Naive thymus-derived CD8-positive, alpha-beta T cell (primary cell): ENCODE results near the gene GJA10. TPM values are rescaled to one million over a fixed set of nuclear protein-coding genes. Genes with fewer than 3 reads are reported as not detected.
"Not testable (repeated sequence)": the region's sequence is repeated elsewhere in the genome, so short reads cannot be mapped to it uniquely, and the experiment has no call there.

ENCODE experiments used
- ATAC-seq, 2 donors: fragments of 150-1000 bp; cut with Tn5 transposase in 1 of 2; sonication (Bioruptor Pico), chemical (Tn5 transposase) in 1 of 2; 1 replicate in 1 of 2; 2 replicates in 1 of 2; pipeline ENCODE4 v1.10.0; 2021; ENCODE audit warnings: mild to moderate bottlenecking in 2 of 2, moderate library complexity in 2 of 2
- POLR2A ChIA-PET: fragments of 350-600 bp; sonication (Branson Sonifier 250); formaldehyde crosslinking; loops from one replicate; lab custom pipeline; 2021; ENCODE audit warnings: antibody characterized with exemption; lab: Charles Lee
- DNase-seq, 10 donors: peaks; one replicate each; pipeline versions ENCODE4 v3.0.0 to v3.0.0-alpha.2; 2020 to 2022
- H3K27ac Mint-ChIP-seq, 10 donors: one replicate each; pipeline ENCODE4 v1.8.0; 2020 to 2022; ENCODE audit warnings: mild to moderate bottlenecking in 10 of 10, mixed read lengths in 10 of 10, moderate library complexity in 4 of 10, inconsistent platforms in 1 of 10
- H3K27me3 Mint-ChIP-seq, 5 donors: one replicate each; pipeline ENCODE4 v1.8.0; 2021 to 2022; ENCODE audit warnings: mixed read lengths in 5 of 5
- H3K36me3 Mint-ChIP-seq, 3 donors: one replicate each; pipeline ENCODE4 v1.8.0; 2020 to 2022; ENCODE audit warnings: mixed read lengths in 3 of 3, mild to moderate bottlenecking in 2 of 3, inconsistent platforms in 1 of 3
- H3K4me1 Mint-ChIP-seq, 4 donors: one replicate each; pipeline ENCODE4 v1.8.0; 2021 to 2022; ENCODE audit warnings: mixed read lengths in 4 of 4
- H3K4me3 Mint-ChIP-seq, 10 donors: one replicate each; pipeline ENCODE4 v1.8.0; 2020 to 2022; ENCODE audit warnings: mild to moderate bottlenecking in 10 of 10, mixed read lengths in 10 of 10, moderate library complexity in 6 of 10, inconsistent platforms in 1 of 10
- H3K9me3 Mint-ChIP-seq, 9 donors: one replicate each; pipeline ENCODE4 v1.8.0; 2020 to 2022; ENCODE audit warnings: mixed read lengths in 9 of 9, mild to moderate bottlenecking in 3 of 9, inconsistent platforms in 1 of 9, moderate library complexity in 1 of 9
- polyA plus RNA-seq, 3 donors: library from polyadenylated mRNA; unstranded; fragments of 300-500 nt; fragmentation: Illumina TruSeq; gene quantifications; one replicate each; pipeline ENCODE4 v1.2.3, GENCODE V29; 2021
- total RNA-seq, 8 experiments: library from RNA in 2 of 8; stranded (reverse) in 2 of 8; gene quantifications; one replicate each; pipeline ENCODE4 v1.2.3 and lab custom pipeline; 2021 to 2026

The GJA10 gene
- total and polyA plus RNA-seq, 5 experiments from 2014 or later: not detected

GRCh38 chr6:89888138-89888514, 6.1 kb upstream of the GJA10 start:
- no peak for DNase-seq
- H3K4me3 Mint-ChIP-seq: no peak overlapping the region
- H3K4me1 Mint-ChIP-seq: peaks cover 0 to 6% (median 0%) of the 10 kb centered on the region in 4 donors
- no peaks in the 10 kb centered on the region for H3K9me3 Mint-ChIP-seq
- ATAC-seq: no peak
- H3K36me3 Mint-ChIP-seq: no peaks in the 10 kb centered on the region
- no peak overlapping the region for H3K27ac Mint-ChIP-seq
- POLR2A ChIA-PET: interaction anchor here (0.7 kb wide), 1 partner anchor 1085 kb away, joined by 4 read pairs; no protein-coding TSS in a partner anchor
- H3K27me3 Mint-ChIP-seq: peaks cover 16 to 25% (median 21%) of the 10 kb centered on the region in 5 donors

GRCh38 chr6:89888871-89889270, 5.4 kb upstream of the GJA10 start:
- no peak for DNase-seq
- peaks cover 0 to 6% (median 0%) of the 10 kb centered on the region in 4 donors for H3K4me1 Mint-ChIP-seq
- peaks cover 22 to 33% (median 28%) of the 10 kb centered on the region in 5 donors for H3K27me3 Mint-ChIP-seq
- no peak for ATAC-seq
- no peak overlapping the region for H3K27ac Mint-ChIP-seq
- H3K36me3 Mint-ChIP-seq: no peaks in the 10 kb centered on the region
- no peak overlapping the region for H3K4me3 Mint-ChIP-seq
- POLR2A ChIA-PET: no interaction called here
- no peaks in the 10 kb centered on the region for H3K9me3 Mint-ChIP-seq

GRCh38 chr6:89890845-89891528, 3.3 kb upstream of the GJA10 start:
- H3K27me3 Mint-ChIP-seq: peaks cover 30 to 53% (median 42%) of the 10 kb centered on the region in 5 donors
- H3K9me3 Mint-ChIP-seq, H3K36me3 Mint-ChIP-seq, H3K27ac Mint-ChIP-seq, POLR2A ChIA-PET, H3K4me3 Mint-ChIP-seq, ATAC-seq, H3K4me1 Mint-ChIP-seq, DNase-seq: not testable (repeated sequence)

DNA sequence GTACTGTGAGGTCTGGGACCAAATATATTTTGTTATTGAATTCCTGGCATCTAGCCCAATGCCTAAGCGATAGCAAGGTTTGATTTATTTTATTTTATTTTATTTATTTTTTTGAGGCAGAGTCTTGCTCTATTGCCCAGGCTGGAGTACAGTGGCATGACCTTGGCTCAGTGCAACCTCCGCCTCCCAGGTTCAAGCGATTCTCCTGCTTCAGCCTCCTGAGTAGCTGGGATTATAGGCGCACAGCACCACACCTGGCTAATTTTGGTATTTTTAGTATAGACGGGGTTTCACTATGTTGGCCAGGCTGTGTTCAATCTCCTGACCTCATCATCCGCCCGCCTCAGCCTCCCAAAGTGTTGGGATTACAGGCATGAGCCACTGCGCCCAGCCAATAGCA, 1.7 kb upstream of the GJA10 start:
- DNase-seq, ATAC-seq, H3K36me3 Mint-ChIP-seq, H3K4me3 Mint-ChIP-seq, H3K9me3 Mint-ChIP-seq, POLR2A ChIA-PET, H3K27ac Mint-ChIP-seq, H3K4me1 Mint-ChIP-seq: not testable (repeated sequence)
- H3K27me3 Mint-ChIP-seq: peaks cover 37 to 65% (median 49%) of the 10 kb centered on the region in 5 donors

- Mint-ChIP-seq H3K4me1 (peaks cover 0 to 6% (median 0%) of the 10 kb centered on the region in 4 donors), H3K27ac (no peak overlapping the region), H3K36me3 (no peaks in the 10 kb centered on the region), H3K9me3 (no peaks in the 10 kb centered on the region), H3K4me3 (no peak overlapping the region), H3K27me3 (peaks cover 28 to 63% (median 47%) of the 10 kb centered on the region in 5 donors)
- POLR2A ChIA-PET: no interaction called here
- DNase-seq (no peak), ATAC-seq (no peak)
These were observed 1.1 kb downstream of the GJA10 start for GRCh38 chr6:89895276-89895874.

DNA sequence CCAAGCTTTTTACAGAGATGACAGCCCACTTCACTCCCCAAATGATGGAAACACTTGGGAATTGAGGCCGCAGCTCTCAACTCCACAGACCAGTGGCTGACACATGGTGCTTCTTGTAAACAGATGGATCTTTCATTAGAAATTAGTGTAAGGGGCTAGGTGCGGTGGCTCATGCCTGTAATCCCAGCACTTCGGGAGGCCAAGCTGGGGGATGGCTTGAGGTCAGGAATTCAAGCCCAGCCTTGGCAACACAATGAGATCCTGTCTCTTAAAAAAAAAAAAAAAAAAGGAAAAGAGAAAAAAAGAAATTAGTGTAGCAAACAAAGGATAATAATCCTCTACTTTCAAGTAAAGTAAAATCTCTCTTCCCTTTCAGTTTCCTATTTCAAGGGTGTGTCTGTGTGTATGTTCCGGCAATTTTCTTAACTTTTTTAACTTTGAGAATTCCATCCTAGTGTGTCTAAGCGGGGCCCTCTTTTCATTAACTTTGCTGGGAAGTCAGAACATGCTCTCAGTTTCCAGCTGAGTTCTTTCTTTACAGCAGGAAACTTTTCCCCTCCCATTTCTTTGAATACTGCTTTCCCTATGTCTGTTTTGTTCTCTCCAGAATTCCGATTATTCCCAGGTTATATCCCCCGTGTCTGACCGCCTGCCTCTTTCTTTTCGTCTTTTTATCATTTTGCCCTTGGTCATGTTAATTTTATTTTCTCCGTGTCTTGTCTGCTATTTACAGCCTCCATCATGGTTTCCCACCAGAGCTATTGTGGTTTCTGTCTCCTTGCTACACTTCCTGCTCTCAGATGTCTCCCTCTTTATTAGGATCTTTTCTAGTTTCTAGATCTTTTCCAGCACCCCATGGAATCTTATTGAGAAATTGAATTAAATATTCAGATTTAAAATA, 16.0 kb downstream of the GJA10 start:
- not testable (repeated sequence) for H3K27me3 Mint-ChIP-seq, ATAC-seq, H3K36me3 Mint-ChIP-seq, DNase-seq, H3K9me3 Mint-ChIP-seq
- POLR2A ChIA-PET: interaction anchor here (0.7 kb wide), 2 partner anchors 15 to 55 kb away, joined by 4 to 5 read pairs; no protein-coding TSS in a partner anchor
- H3K4me1 Mint-ChIP-seq: peaks cover 5 to 13% (median 5%) of the 10 kb centered on the region in 4 donors
- H3K27ac Mint-ChIP-seq: peak overlapping the region in 1 of 10 donors; percentile 48
- H3K4me3 Mint-ChIP-seq: peak overlapping the region in 4 of 10 donors; percentile 43 to 57 (median 48)

- H3K27ac Mint-ChIP-seq: no peak overlapping the region
- H3K4me3 Mint-ChIP-seq: peak overlapping the region in 2 of 10 donors; percentile 45 to 66
- peaks cover 5 to 13% (median 5%) of the 10 kb centered on the region in 4 donors for H3K4me1 Mint-ChIP-seq
- DNase-seq (no peak), ATAC-seq (no peak)
- H3K9me3 Mint-ChIP-seq: peaks cover 1 to 13% (median 7%) of the 10 kb centered on the region in 9 donors
- POLR2A ChIA-PET: no interaction called here
- peaks cover 0 to 3% (median 1%) of the 10 kb centered on the region in 5 donors for H3K27me3 Mint-ChIP-seq
- peaks cover 0 to 4% (median 0%) of the 10 kb centered on the region in 3 donors for H3K36me3 Mint-ChIP-seq
These were observed 16.6 kb downstream of the GJA10 start for GRCh38 chr6:89910902-89911240.

DNA sequence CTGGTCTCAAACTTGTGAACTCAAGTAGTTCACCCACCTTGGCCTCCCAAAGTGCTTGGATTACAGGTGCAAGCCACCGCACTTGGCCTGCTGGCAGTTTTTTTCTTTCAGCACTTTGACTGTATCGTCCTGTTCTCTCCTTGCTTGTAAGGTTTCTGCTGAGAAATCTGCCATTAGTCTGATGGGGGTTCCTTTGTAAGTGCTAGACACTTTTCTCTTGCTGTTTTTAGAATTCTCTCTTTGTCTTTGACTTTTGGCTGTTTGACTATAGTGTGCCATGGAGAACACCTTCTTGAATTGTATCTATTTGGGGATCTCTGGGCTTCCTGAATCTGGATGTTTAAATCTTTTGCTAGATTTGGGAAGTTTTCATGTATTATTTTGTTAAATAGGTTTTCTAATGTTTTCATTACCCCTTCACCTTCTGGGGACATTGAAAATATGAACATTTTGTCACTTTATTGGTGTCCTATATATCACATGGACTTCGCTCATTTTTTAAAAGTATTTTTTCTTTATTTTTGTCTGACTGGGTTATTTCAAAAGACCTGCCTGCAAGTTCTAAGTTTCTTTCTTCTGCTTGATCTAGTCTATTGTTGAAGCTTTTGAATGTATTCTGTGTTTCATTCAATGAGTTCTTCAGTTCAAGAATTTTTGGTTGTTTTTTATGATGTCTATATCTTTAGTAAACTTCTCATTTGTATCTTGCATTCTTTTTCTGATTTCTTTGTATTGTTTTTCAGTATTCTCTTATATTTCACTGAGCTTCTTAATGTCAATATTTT, 22.1 kb downstream of the GJA10 start:
- Mint-ChIP-seq H3K9me3 (peaks cover 6 to 22% (median 18%) of the 10 kb centered on the region in 9 donors), H3K27ac (no peak overlapping the region), H3K27me3 (peaks cover 0 to 4% (median 0%) of the 10 kb centered on the region in 5 donors), H3K36me3 (peaks cover 0 to 15% (median 10%) of the 10 kb centered on the region in 3 donors), H3K4me3 (no peak overlapping the region), H3K4me1 (peaks cover 0 to 7% (median 5%) of the 10 kb centered on the region in 4 donors)
- no peak for DNase-seq
- POLR2A ChIA-PET: no interaction called here
- ATAC-seq: no peak

DNA sequence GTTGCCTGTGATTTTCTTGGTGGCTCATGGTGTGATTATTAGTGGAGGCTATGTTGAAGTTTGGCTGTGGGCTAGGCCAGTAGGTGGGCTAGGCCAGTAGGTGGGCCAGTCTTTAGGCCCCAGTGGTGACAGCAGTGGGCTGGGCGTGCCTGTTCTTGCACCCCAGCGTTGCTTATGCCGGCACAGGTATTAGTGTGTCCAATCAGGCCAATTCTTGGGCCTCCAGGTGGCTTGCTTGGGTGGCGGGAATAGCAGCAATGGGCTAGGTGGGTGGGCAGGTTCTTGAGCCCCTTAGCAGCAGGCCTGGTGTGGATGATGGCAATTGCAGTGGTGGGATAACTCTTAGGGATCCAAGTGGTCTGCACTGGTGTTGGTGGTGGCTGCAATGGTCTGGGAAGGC, 22.9 kb downstream of the GJA10 start:
- POLR2A ChIA-PET: no interaction called here
- Mint-ChIP-seq H3K9me3 (peaks cover 6 to 22% (median 18%) of the 10 kb centered on the region in 9 donors), H3K4me1 (peaks cover 0 to 7% (median 5%) of the 10 kb centered on the region in 4 donors), H3K36me3 (peaks cover 0 to 15% (median 10%) of the 10 kb centered on the region in 3 donors), H3K27ac (peak overlapping the region in 1 of 10 donors; percentile 34), H3K4me3 (no peak overlapping the region), H3K27me3 (peaks cover 0 to 4% (median 0%) of the 10 kb centered on the region in 5 donors)
- ATAC-seq: no peak
- no peak for DNase-seq

GRCh38 chr6:89917801-89918366, 23.6 kb downstream of the GJA10 start:
- POLR2A ChIA-PET: no interaction called here
- H3K27me3 Mint-ChIP-seq: peaks cover 0 to 4% (median 0%) of the 10 kb centered on the region in 5 donors
- H3K27ac Mint-ChIP-seq: peak overlapping the region in 1 of 10 donors; percentile 34
- peaks cover 0 to 7% (median 5%) of the 10 kb centered on the region in 4 donors for H3K4me1 Mint-ChIP-seq
- peaks cover 0 to 15% (median 10%) of the 10 kb centered on the region in 3 donors for H3K36me3 Mint-ChIP-seq
- no peak overlapping the region for H3K4me3 Mint-ChIP-seq
- ATAC-seq: no peak
- peaks cover 6 to 22% (median 18%) of the 10 kb centered on the region in 9 donors for H3K9me3 Mint-ChIP-seq
- DNase-seq: no peak

- DNase-seq (no peak), ATAC-seq (no peak)
- H3K4me3 Mint-ChIP-seq: no peak overlapping the region
- peaks cover 0 to 4% (median 0%) of the 10 kb centered on the region in 5 donors for H3K27me3 Mint-ChIP-seq
- POLR2A ChIA-PET: no interaction called here
- H3K36me3 Mint-ChIP-seq: peaks cover 0 to 8% (median 7%) of the 10 kb centered on the region in 3 donors
- H3K9me3 Mint-ChIP-seq: peaks cover 5 to 18% (median 9%) of the 10 kb centered on the region in 9 donors
- peaks cover 13 to 26% (median 15%) of the 10 kb centered on the region in 4 donors for H3K4me1 Mint-ChIP-seq
- H3K27ac Mint-ChIP-seq: peak overlapping the region in 4 of 10 donors; percentile 8 to 27 (median 19)
These were observed 26.9 kb downstream of the GJA10 start for GRCh38 chr6:89921197-89921596.
